HepG2 (cell line): Measurements from ENCODE around the gene FNBP1L. TPM values are rescaled to one million over a fixed set of nuclear protein-coding genes. Genes with fewer than 3 reads are reported as not detected.

Source experiments
- EED ChIP-seq: sonication (generic); formaldehyde crosslinking; IDR thresholded peaks from 2 replicates; pipeline ENCODE4 v1.5.0; 2020; ENCODE audit warnings: mild to moderate bottlenecking, missing genetic modification reagents
- EP300 ChIP-seq, 3 experiments: sonication (generic) in 1 of 3; formaldehyde crosslinking in 1 of 3; IDR thresholded peaks; 2 replicates each; pipeline versions ENCODE4 v1.5.1 to v1.6.1; 2011 to 2020; ENCODE audit warnings: low read depth in 2 of 3, low read length in 2 of 3, borderline replicate concordance in 1 of 3, improper control_type of control experiment in 1 of 3, mild to moderate bottlenecking in 1 of 3, missing genetic modification reagents in 1 of 3, moderate library complexity in 1 of 3
- MAF1 ChIP-seq: sonication (generic); formaldehyde crosslinking; IDR thresholded peaks from 2 replicates; pipeline ENCODE4 v1.5.0; 2020; ENCODE audit warnings: missing genetic modification reagents, borderline replicate concordance
- MXD3 ChIP-seq: IDR thresholded peaks from 2 replicates; pipeline ENCODE4 v1.6.1; 2016; ENCODE audit warnings: mild to moderate bottlenecking, missing biosample characterization, missing genetic modification reagents
- MYC ChIP-seq: sonication (generic); formaldehyde crosslinking; IDR thresholded peaks from 2 replicates; pipeline ENCODE4 v1.9.0; 2021; ENCODE audit warnings: missing genetic modification reagents, borderline replicate concordance
- PRDM4 ChIP-seq: sonication (generic); formaldehyde crosslinking; IDR thresholded peaks from 2 replicates; pipeline ENCODE4 v1.9.0; 2021; ENCODE audit warnings: missing genetic modification reagents, borderline replicate concordance
- SALL1 ChIP-seq: sonication (generic); formaldehyde crosslinking; IDR thresholded peaks from 2 replicates; pipeline ENCODE4 v1.8.0; 2022; ENCODE audit warnings: mild to moderate bottlenecking, missing genetic modification reagents
- SMARCE1 ChIP-seq: fragments of 450-650 bp; IDR thresholded peaks from 2 replicates; pipeline ENCODE4 v1.6.1; 2017; ENCODE audit warnings: borderline replicate concordance
- SUZ12 ChIP-seq: fragments of 150-350 bp; IDR thresholded peaks from 2 replicates; pipeline ENCODE4 v1.6.1; 2014; ENCODE audit warnings: low read depth, low read length
- U2AF2 ChIP-seq: fragments of 200-400 bp; formaldehyde crosslinking; IDR thresholded peaks from 2 replicates; pipeline ENCODE4 v1.6.1; 2017; ENCODE audit warnings: low read depth, mild to moderate bottlenecking, low read length
- YEATS4 ChIP-seq: sonication (generic); formaldehyde crosslinking; IDR thresholded peaks from 2 replicates; pipeline ENCODE4 v1.4.0; 2020; ENCODE audit warnings: missing genetic modification reagents, borderline replicate concordance
- ZBTB1 ChIP-seq: sonication (generic); formaldehyde crosslinking; IDR thresholded peaks from 2 replicates; pipeline ENCODE4 v1.4.0; 2020; ENCODE audit warnings: missing genetic modification reagents, borderline replicate concordance
- ZMYM3 ChIP-seq: sonication (generic); formaldehyde crosslinking; IDR thresholded peaks from 2 replicates; pipeline ENCODE4 v1.5.1; 2020; ENCODE audit warnings: mild to moderate bottlenecking, missing genetic modification reagents
- ZNF44 ChIP-seq: sonication (generic); formaldehyde crosslinking; IDR thresholded peaks from 2 replicates; pipeline ENCODE4 v1.5.1; 2020; ENCODE audit warnings: mild to moderate bottlenecking, missing genetic modification reagents
- polyA plus RNA-seq, 8 experiments: library from polyadenylated mRNA; depleted of rRNA in 3 of 8; stranded (reverse) in 7 of 8; unstranded in 1 of 8; fragments of >200 nt; fragmentation: Illumina TruSeq in 4 of 8; extraction: Trizol in 4 of 8; gene quantifications; 2 replicates each; pipeline versions ENCODE4 v1.2.1 to v1.2.3, GENCODE V29; 2011 to 2016; ENCODE audit warnings: low read depth in 4 of 8, missing spikeins in 1 of 8, mixed read lengths in 1 of 8; ENCODE audit not compliant: insufficient read depth in 1 of 8
- total RNA-seq, 5 experiments: library from RNA; depleted of rRNA; stranded (reverse); fragments of >200 nt; fragmentation: Illumina TruSeq; extraction: Trizol; gene quantifications; 2 replicates each; pipeline ENCODE4 v1.2.3, GENCODE V29; 2016; ENCODE audit warnings: low read depth in 1 of 5
- TF ChIP-seq, protein P1 (sequence below): sonication (generic); formaldehyde crosslinking; IDR thresholded peaks from 2 replicates; pipeline ENCODE4 v1.4.0; 2020; ENCODE audit warnings: missing genetic modification reagents
- TF ChIP-seq, protein P2 (sequence below): sonication (generic); formaldehyde crosslinking; IDR thresholded peaks from 2 replicates; pipeline ENCODE4 v1.4.0; 2020; ENCODE audit warnings: missing genetic modification reagents, borderline replicate concordance
- TF ChIP-seq, protein P3 (sequence below): sonication (generic); formaldehyde crosslinking; IDR thresholded peaks from 2 replicates; pipeline ENCODE4 v1.8.1; 2022; ENCODE audit warnings: mild to moderate bottlenecking, missing genetic modification reagents
- TF ChIP-seq, protein P4 (sequence below): sonication (generic); formaldehyde crosslinking; IDR thresholded peaks from 2 replicates; pipeline ENCODE4 v1.9.0; 2021; ENCODE audit warnings: missing genetic modification reagents, borderline replicate concordance

Gene FNBP1L
- total and polyA plus RNA-seq, 2 of the 13 experiments (the other 11 are each of a cell fraction or from before 2014, with no cell fraction given): 24.1 to 27.1 TPM

DNA sequence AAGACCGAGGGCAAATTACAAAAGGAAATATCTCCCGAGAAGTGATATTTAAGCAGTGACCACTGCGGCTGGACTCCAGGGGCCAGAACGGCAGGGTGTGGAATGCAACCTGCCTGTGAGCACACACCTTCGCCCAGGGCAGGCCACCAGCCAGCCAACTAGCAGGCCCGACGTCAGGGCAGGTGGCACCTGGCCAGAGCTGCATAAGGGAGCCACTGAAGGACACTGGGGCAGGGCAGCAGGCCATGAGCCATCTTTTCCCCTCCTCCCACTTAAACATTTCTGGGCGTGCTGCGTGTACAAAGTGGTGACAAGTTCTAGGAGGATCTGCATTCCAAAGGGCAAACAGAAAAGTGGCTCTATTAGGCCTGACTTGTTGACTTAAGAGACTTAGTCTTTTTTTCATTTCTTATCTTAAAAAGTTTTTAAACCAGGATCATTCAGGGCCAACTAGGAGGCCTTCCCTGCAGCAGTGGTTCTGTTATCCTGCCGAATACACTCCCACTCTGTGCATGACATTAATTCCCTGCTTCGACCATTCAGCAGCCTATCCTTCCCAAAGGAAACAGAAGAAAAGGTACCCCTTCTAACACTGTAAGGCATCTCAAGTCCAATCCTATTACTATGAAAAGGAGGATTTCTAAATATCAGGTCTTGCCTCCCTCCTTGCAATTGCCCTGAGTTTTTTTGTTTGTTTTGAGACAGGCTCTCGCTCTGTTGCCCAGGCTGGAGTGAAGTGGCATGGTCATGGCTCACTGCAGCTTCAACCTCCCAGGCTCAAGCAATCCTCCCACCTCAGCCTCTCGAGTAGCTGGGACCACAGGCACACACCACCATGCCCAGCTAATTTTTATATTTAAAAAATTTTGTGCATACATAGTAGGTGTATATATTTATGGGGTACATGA lies 137.4 kb downstream of the FNBP1L start (continued):
- TF ChIP-seq ZBTB1: no peak
- TF ChIP-seq, protein P1, sequence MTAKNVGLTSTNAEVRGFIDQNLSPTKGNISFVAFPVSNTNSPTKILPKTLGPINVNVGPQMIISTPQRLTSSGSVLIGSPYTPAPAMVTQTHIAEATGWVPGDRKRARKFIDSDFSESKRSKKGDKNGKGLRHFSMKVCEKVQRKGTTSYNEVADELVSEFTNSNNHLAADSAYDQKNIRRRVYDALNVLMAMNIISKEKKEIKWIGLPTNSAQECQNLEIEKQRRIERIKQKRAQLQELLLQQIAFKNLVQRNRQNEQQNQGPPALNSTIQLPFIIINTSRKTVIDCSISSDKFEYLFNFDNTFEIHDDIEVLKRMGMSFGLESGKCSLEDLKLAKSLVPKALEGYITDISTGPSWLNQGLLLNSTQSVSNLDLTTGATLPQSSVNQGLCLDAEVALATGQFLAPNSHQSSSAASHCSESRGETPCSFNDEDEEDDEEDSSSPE (CRISPR knock-in tag): peak; percentile 44; the same call in 1 of the 2 replicates
- TF ChIP-seq PRDM4 (CRISPR knock-in tag): no peak
- TF ChIP-seq, protein P2, sequence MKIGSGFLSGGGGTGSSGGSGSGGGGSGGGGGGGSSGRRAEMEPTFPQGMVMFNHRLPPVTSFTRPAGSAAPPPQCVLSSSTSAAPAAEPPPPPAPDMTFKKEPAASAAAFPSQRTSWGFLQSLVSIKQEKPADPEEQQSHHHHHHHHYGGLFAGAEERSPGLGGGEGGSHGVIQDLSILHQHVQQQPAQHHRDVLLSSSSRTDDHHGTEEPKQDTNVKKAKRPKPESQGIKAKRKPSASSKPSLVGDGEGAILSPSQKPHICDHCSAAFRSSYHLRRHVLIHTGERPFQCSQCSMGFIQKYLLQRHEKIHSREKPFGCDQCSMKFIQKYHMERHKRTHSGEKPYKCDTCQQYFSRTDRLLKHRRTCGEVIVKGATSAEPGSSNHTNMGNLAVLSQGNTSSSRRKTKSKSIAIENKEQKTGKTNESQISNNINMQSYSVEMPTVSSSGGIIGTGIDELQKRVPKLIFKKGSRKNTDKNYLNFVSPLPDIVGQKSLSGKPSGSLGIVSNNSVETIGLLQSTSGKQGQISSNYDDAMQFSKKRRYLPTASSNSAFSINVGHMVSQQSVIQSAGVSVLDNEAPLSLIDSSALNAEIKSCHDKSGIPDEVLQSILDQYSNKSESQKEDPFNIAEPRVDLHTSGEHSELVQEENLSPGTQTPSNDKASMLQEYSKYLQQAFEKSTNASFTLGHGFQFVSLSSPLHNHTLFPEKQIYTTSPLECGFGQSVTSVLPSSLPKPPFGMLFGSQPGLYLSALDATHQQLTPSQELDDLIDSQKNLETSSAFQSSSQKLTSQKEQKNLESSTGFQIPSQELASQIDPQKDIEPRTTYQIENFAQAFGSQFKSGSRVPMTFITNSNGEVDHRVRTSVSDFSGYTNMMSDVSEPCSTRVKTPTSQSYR (CRISPR knock-in tag): peak; percentile 91
- TF ChIP-seq, protein P3, sequence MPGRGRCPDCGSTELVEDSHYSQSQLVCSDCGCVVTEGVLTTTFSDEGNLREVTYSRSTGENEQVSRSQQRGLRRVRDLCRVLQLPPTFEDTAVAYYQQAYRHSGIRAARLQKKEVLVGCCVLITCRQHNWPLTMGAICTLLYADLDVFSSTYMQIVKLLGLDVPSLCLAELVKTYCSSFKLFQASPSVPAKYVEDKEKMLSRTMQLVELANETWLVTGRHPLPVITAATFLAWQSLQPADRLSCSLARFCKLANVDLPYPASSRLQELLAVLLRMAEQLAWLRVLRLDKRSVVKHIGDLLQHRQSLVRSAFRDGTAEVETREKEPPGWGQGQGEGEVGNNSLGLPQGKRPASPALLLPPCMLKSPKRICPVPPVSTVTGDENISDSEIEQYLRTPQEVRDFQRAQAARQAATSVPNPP (CRISPR knock-in tag): no peak
- TF ChIP-seq EP300 (IDR thresholded peaks at IDR 0.05; ENCODE audit: low read depth in 2 of 2, low read length in 2 of 2): peak in 1 of 2 experiments; percentile 81; a peak in 2 of 4 replicates
- TF ChIP-seq EP300 (CRISPR knock-in tag; IDR thresholded peaks at IDR 0.05; ENCODE audit: borderline replicate concordance): peak; percentile 74; the same call in 1 of the 2 replicates
- TF ChIP-seq MXD3: no peak
- TF ChIP-seq YEATS4: peak; percentile 46; the same call in 1 of the 2 replicates
- TF ChIP-seq SUZ12: no peak
- TF ChIP-seq ZMYM3: 0 out of 2 replicates have a peak, but pooled peaks have one; percentile 12
- no peak for TF ChIP-seq ZNF44 (CRISPR knock-in tag)
- TF ChIP-seq MAF1 (CRISPR knock-in tag): no peak
- TF ChIP-seq, protein P4, sequence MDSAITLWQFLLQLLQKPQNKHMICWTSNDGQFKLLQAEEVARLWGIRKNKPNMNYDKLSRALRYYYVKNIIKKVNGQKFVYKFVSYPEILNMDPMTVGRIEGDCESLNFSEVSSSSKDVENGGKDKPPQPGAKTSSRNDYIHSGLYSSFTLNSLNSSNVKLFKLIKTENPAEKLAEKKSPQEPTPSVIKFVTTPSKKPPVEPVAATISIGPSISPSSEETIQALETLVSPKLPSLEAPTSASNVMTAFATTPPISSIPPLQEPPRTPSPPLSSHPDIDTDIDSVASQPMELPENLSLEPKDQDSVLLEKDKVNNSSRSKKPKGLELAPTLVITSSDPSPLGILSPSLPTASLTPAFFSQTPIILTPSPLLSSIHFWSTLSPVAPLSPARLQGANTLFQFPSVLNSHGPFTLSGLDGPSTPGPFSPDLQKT (CRISPR knock-in tag): no peak
- no peak for TF ChIP-seq U2AF2
- no peak for TF ChIP-seq EED (CRISPR knock-in tag)
- TF ChIP-seq SMARCE1: no peak
- TF ChIP-seq MYC: peak; percentile 57; the same call in 1 of the 2 replicates
- TF ChIP-seq SALL1 (CRISPR knock-in tag): peak; percentile 78
